Activated CD8-positive, alpha-beta memory T cell treated with anti-CD3 and anti-CD28 coated beads for 24 hours (primary cell): ENCODE results near the gene GNB1L.

Experiments used
- DNase-seq: peaks from one replicate; pipeline ENCODE4 v3.0.0-alpha.2; 2020

The GNB1L gene

GRCh38 chr22:19854778-19855503 lies at the start of gene GNB1L, which contains the start of gene RTL10:
GNB1L (minus strand) TSS chr22:19854874; CDS start chr22:19821355, 33,519 bp downstream.
RTL10 (minus strand) TSS chr22:19854874; CDS start chr22:19852261, 2,613 bp downstream.
- peak; percentile 97 for DNase-seq

- DNase-seq = no peak
Measured at GRCh38 chr22:19904174-19904856, 49.6 kb upstream of the GNB1L start.

- DNase-seq = no peak
Measured at GRCh38 chr22:19903513-19903912, 48.8 kb upstream of the GNB1L start.

- no peak for DNase-seq
Measured at GRCh38 chr22:19903031-19903430, 48.4 kb upstream of the GNB1L start.

- no peak for DNase-seq
Measured at GRCh38 chr22:19902245-19902715, 47.6 kb upstream of the GNB1L start.

- DNase-seq = no peak
Measured at GRCh38 chr22:19901577-19902244, 47.0 kb upstream of the GNB1L start.

- no peak for DNase-seq
Measured at GRCh38 chr22:19900707-19901436, 46.2 kb upstream of the GNB1L start.

- no peak for DNase-seq
Measured at GRCh38 chr22:19898831-19899567, 44.3 kb upstream of the GNB1L start.

GRCh38 chr22:19898145-19898544 lies 43.5 kb upstream of the GNB1L start:
- DNase-seq = no peak

- no peak for DNase-seq
Measured at GRCh38 chr22:19897726-19898125, 43.1 kb upstream of the GNB1L start.

GRCh38 chr22:19896665-19897355 lies 42.1 kb upstream of the GNB1L start:
- DNase-seq = peak; percentile 64

GRCh38 chr22:19895160-19895849 lies 40.6 kb upstream of the GNB1L start:
- DNase-seq = peak; percentile 61

- DNase-seq = no peak
Measured at GRCh38 chr22:19893363-19893762, 38.7 kb upstream of the GNB1L start.

- DNase-seq = no peak
Measured at GRCh38 chr22:19892925-19893324, 38.3 kb upstream of the GNB1L start.

- peak; percentile 86 for DNase-seq
Measured at GRCh38 chr22:19892257-19892879, 37.7 kb upstream of the GNB1L start.

- peak; percentile 89 for DNase-seq
Measured at GRCh38 chr22:19891317-19892256, 36.9 kb upstream of the GNB1L start.

GRCh38 chr22:19890502-19891316 lies 36.0 kb upstream of the GNB1L start:
- DNase-seq = peak; percentile 71

- peak; percentile 75 for DNase-seq
Measured at GRCh38 chr22:19889951-19890350, 35.3 kb upstream of the GNB1L start.
